ENCODE measurements around the gene TMEM151B. TPM values are rescaled to one million over a fixed set of nuclear protein-coding genes. Genes with fewer than 3 reads are reported as not detected.
A peak's percentile ranks its signal among the peaks of the same experiment; 100 is the strongest.

The TMEM151B gene
- total RNA-seq, 1 experiment from 2014 or later = not detected

DNA sequence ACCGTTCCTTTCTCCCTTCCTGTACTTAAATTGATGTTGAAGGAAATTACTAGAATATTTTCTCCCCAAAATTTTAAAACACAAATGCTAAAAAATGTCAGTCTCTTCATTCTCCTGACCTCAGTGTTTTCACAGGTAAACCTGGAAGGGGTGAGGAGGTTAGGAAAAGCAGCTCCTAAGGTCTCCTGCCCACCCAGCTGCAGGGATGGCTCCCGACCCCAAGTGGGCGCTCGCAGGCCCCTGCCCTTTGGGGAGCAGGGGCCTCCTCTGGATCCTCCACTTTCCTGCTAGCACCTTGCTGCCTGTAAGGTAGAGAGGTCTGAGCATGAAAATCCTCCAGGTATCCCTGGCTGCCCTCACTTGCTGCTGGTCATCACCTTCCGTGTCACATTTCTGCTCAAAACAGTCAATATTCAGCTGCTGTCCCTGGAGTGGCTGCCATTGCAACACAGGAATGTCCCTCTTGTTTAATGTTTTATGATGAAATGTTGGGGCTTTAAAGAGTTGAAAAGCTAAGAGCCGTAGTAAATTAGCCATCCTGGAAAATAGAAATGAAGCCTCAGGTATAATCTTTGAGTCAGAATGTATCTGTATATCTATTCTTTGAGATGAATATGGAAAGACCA lies 34.2 kb upstream of the TMEM151B start:
- no peaks in the 10 kb centered on the region for H3K27me3 ChIP-seq (ENCODE audit: insufficient read depth, low read length)
- H3K4me1 ChIP-seq (ENCODE audit: control insufficient read depth in 1 of 2, insufficient read depth in 2 of 2, low read length in 2 of 2) = peaks cover 29 to 42% of the 10 kb centered on the region in 2 experiments
- no peak overlapping the region for H3K4me3 ChIP-seq (replicated peaks in 1 of 2; ENCODE audit: low read depth in 1 of 2, low read length in 2 of 2)
- ATAC-seq (no peak), DNase-seq (ENCODE audit: low read depth, low spot score) (no peak)
- ChIA-PET RAD21 (ENCODE audit: low non-redundant PET in 1 of 2, low total read pairs in 2 of 2, uncharacterized antibody in 2 of 2, unreplicated experiment in 2 of 2) (no interaction called here), CTCF (interaction anchor here (2.6 kb wide), 1 partner anchor 12 kb away, joined by 22 read pairs; the partner anchor contains the start of gene SLC29A1), POLR2A (interaction anchor here (2.5 kb wide), 1 partner anchor 10 kb away, joined by 20 read pairs; the partner anchor contains the start of gene HSP90AB1)
- no peaks in the 10 kb centered on the region for H3K9me2 ChIP-seq (ENCODE audit: insufficient read depth)
- H3K79me2 ChIP-seq (ENCODE audit: insufficient read depth, low read length) = no peaks in the 10 kb centered on the region
- H3K9ac ChIP-seq (ENCODE audit: low read length) = 0 out of 2 replicates have a peak overlapping the region, but pooled peaks have one; percentile 17
- H3K36me3 ChIP-seq (ENCODE audit: control insufficient read depth in 1 of 2, insufficient read depth in 2 of 2, low read length in 2 of 2) = peaks cover 14 to 37% of the 10 kb centered on the region in 2 experiments; a peak in 3 of 4 replicates
- H4K20me1 ChIP-seq (ENCODE audit: insufficient read depth) = no peaks in the 10 kb centered on the region
- 0 out of 2 replicates have a peak overlapping the region, but pooled peaks have one; percentile 19 for H3K27ac ChIP-seq (ENCODE audit: low read depth, low read length)
- TF ChIP-seq, protein P1, sequence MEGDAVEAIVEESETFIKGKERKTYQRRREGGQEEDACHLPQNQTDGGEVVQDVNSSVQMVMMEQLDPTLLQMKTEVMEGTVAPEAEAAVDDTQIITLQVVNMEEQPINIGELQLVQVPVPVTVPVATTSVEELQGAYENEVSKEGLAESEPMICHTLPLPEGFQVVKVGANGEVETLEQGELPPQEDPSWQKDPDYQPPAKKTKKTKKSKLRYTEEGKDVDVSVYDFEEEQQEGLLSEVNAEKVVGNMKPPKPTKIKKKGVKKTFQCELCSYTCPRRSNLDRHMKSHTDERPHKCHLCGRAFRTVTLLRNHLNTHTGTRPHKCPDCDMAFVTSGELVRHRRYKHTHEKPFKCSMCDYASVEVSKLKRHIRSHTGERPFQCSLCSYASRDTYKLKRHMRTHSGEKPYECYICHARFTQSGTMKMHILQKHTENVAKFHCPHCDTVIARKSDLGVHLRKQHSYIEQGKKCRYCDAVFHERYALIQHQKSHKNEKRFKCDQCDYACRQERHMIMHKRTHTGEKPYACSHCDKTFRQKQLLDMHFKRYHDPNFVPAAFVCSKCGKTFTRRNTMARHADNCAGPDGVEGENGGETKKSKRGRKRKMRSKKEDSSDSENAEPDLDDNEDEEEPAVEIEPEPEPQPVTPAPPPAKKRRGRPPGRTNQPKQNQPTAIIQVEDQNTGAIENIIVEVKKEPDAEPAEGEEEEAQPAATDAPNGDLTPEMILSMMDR (IDR thresholded peaks at IDR 0.05 in 2 of 3, conservative IDR thresholded peaks at IDR 0.05 in 1 of 3; ENCODE audit: borderline replicate concordance in 1 of 3, insufficient read depth in 1 of 3, low read depth in 2 of 3, low read length in 2 of 3) = no peak
- TF ChIP-seq YY1 (IDR thresholded peaks at IDR 0.05; ENCODE audit: extremely low read depth, insufficient replicate concordance, low read depth, low read length) (no peak), EZH2 (IDR thresholded peaks at IDR 0.05) (no peak), TCF7L2 (IDR thresholded peaks at IDR 0.05; ENCODE audit: borderline replicate concordance, extremely low read depth, insufficient read depth, insufficient read length) (no peak), ZFX (IDR thresholded peaks at IDR 0.05) (no peak), ZNF274 (IDR thresholded peaks at IDR 0.05; ENCODE audit: low read depth, low read length) (no peak)
- H3K9me3 ChIP-seq (ENCODE audit: control insufficient read depth in 1 of 2, insufficient read depth in 1 of 2, low read depth in 1 of 2, low read length in 2 of 2) = no peaks in the 10 kb centered on the region
- H3K4me2 ChIP-seq (ENCODE audit: low read length) = no peak overlapping the region
- no peak overlapping the region for H2AFZ ChIP-seq (ENCODE audit: low read depth, low read length, poor library complexity, severe bottlenecking)
- intact Hi-C loops (cut with micrococcal nuclease) = no loop called here
- no TSS peak for BruUV-seq (replicated peaks)

Data from HCT116 (cell line).